ENCODE data around the gene LIPK. TPM values are rescaled to one million over a fixed set of nuclear protein-coding genes. Genes with fewer than 3 reads are reported as not detected.

Gene LIPK
- total RNA-seq, 1 experiment from 2014 or later, result not detected

DNA sequence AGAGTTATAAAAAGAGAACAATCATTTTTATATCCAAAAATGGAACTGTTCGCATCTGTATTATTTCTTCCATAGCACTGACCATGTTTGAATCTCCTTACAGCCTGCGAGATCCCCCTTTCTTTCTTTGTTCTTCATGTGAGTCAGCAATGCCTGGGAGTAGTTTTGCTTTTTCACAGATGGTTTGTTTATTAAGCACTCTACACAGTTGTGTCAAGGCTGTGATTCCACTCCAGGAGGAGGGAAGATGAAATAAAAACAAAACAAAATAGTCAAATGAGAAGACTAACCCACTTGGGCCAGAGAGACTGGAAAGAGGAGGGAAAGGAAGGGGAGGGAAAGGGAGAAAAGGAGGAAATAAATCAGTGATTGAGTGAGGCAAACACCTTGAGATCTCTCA is 34.0 kb upstream of the LIPK start:
- Mint-ChIP-seq H3K4me3 (no peak overlapping the region), H3K36me3 (no peaks in the 10 kb centered on the region), H3K9me3 (0 out of 2 replicates have a peak, but pooled peaks cover 4% of the 10 kb centered on the region), H3K4me1 (peaks cover 4% of the 10 kb centered on the region; the same call in 1 of the 2 replicates), H3K27me3 (ENCODE audit: low read depth) (peaks cover 7% of the 10 kb centered on the region), H3K27ac (no peak overlapping the region)
- DNase-seq (ENCODE audit: low spot score) (no peak), ATAC-seq (no peak)
- CTCF ChIA-PET, result interaction anchor here (0.7 to 1.7 kb wide), 2 partner anchors 56 to 89 kb away, joined by 3 to 4 read pairs; partner anchors contain the start of gene RNLS
- POLR2A ChIA-PET, result no interaction called here
- no peak for TF ChIP-seq MAX (CRISPR knock-in tag; IDR thresholded peaks at IDR 0.05)
- no peak for TF ChIP-seq ETV6 (CRISPR knock-in tag; IDR thresholded peaks at IDR 0.05)
- TF ChIP-seq ZNF121 (CRISPR knock-in tag; IDR thresholded peaks at IDR 0.05), result no peak
- no peak for TF ChIP-seq IRF2 (CRISPR knock-in tag; IDR thresholded peaks at IDR 0.05; ENCODE audit: borderline replicate concordance, low read depth)
- TF ChIP-seq FOXK1 (CRISPR knock-in tag; IDR thresholded peaks at IDR 0.05), result no peak
- TF ChIP-seq RORB (CRISPR knock-in tag; IDR thresholded peaks at IDR 0.05), result no peak
- TF ChIP-seq, protein P1, sequence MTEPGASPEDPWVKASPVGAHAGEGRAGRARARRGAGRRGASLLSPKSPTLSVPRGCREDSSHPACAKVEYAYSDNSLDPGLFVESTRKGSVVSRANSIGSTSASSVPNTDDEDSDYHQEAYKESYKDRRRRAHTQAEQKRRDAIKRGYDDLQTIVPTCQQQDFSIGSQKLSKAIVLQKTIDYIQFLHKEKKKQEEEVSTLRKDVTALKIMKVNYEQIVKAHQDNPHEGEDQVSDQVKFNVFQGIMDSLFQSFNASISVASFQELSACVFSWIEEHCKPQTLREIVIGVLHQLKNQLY (CRISPR knock-in tag; IDR thresholded peaks at IDR 0.05), result no peak
- TF ChIP-seq TEAD4 (CRISPR knock-in tag; IDR thresholded peaks at IDR 0.05), result no peak

DNA sequence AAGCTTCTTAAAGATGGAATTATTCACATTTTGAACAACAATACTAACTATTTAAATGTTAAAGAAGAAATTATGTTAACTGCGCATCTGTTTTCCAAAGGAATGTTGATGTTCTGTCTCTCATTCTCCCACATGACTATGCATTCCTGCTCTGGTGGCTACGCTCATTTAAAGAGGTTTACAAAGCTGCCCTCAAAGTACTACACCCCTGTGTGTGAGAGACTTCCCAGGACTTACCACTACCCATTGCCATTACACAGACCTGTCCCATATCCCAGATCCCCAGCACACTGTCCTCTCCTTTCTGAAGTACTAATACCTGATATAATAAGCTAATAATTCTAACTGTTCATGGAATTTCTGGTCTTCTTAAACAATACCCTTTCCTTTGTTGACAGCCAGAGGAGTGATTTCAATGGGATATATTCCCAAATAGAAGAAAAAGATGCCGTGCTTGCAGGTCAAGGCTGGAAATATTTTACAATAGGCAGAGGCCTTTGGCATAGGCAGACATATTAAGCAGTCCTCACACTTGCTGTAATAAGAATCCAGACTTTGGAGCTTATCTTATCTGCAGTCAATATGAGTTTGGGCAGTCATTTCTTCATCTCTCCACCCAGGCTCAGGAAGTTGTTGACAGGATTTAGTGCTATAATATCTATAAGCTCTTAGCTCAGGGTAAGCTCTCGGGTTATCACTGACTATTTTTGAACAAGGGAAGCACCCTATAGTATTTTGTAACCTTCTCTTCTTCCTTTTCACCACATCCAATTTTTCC is 29.6 kb upstream of the LIPK start:
- CTCF ChIA-PET, result interaction anchor here (1.3 kb wide), 1 partner anchor 93 kb away, joined by 4 read pairs; the partner anchor contains the start of gene RNLS
- no peaks in the 10 kb centered on the region for H3K36me3 Mint-ChIP-seq
- POLR2A ChIA-PET, result no interaction called here
- 0 out of 2 replicates have a peak, but pooled peaks cover 4% of the 10 kb centered on the region for H3K9me3 Mint-ChIP-seq
- peaks cover 4% of the 10 kb centered on the region; the same call in 1 of the 2 replicates for H3K4me1 Mint-ChIP-seq
- TF ChIP-seq STAT6 (CRISPR knock-in tag; conservative IDR thresholded peaks at IDR 0.05; ENCODE audit: low read depth) (no peak), ATF1 (CRISPR knock-in tag; IDR thresholded peaks at IDR 0.05) (no peak), ZNF219 (CRISPR knock-in tag; IDR thresholded peaks at IDR 0.05; ENCODE audit: borderline replicate concordance) (no peak), IRF1 (CRISPR knock-in tag; IDR thresholded peaks at IDR 0.05) (no peak), RELA (CRISPR knock-in tag; IDR thresholded peaks at IDR 0.05; ENCODE audit: borderline replicate concordance) (no peak), GRHL2 (CRISPR knock-in tag; IDR thresholded peaks at IDR 0.05; ENCODE audit: insufficient replicate concordance, severe bottlenecking) (no peak), ZNF121 (CRISPR knock-in tag; IDR thresholded peaks at IDR 0.05) (no peak), NR3C1 (CRISPR knock-in tag; conservative IDR thresholded peaks at IDR 0.05; ENCODE audit: low read depth) (no peak), ZNF138 (CRISPR knock-in tag; conservative IDR thresholded peaks at IDR 0.05) (no peak)
- TF ChIP-seq, protein P2, sequence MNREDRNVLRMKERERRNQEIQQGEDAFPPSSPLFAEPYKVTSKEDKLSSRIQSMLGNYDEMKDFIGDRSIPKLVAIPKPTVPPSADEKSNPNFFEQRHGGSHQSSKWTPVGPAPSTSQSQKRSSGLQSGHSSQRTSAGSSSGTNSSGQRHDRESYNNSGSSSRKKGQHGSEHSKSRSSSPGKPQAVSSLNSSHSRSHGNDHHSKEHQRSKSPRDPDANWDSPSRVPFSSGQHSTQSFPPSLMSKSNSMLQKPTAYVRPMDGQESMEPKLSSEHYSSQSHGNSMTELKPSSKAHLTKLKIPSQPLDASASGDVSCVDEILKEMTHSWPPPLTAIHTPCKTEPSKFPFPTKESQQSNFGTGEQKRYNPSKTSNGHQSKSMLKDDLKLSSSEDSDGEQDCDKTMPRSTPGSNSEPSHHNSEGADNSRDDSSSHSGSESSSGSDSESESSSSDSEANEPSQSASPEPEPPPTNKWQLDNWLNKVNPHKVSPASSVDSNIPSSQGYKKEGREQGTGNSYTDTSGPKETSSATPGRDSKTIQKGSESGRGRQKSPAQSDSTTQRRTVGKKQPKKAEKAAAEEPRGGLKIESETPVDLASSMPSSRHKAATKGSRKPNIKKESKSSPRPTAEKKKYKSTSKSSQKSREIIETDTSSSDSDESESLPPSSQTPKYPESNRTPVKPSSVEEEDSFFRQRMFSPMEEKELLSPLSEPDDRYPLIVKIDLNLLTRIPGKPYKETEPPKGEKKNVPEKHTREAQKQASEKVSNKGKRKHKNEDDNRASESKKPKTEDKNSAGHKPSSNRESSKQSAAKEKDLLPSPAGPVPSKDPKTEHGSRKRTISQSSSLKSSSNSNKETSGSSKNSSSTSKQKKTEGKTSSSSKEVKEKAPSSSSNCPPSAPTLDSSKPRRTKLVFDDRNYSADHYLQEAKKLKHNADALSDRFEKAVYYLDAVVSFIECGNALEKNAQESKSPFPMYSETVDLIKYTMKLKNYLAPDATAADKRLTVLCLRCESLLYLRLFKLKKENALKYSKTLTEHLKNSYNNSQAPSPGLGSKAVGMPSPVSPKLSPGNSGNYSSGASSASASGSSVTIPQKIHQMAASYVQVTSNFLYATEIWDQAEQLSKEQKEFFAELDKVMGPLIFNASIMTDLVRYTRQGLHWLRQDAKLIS (CRISPR knock-in tag; IDR thresholded peaks at IDR 0.05; ENCODE audit: borderline replicate concordance), result no peak
- no peak overlapping the region for H3K4me3 Mint-ChIP-seq
- ATAC-seq, result peak; percentile 82
- DNase-seq (ENCODE audit: low spot score), result no peak
- H3K27ac Mint-ChIP-seq, result no peak overlapping the region
- peaks cover 7% of the 10 kb centered on the region for H3K27me3 Mint-ChIP-seq (ENCODE audit: low read depth)
